Measurements from ENCODE around the gene MCCD1.
"Not testable (repeated sequence)": the region's sequence is repeated elsewhere in the genome, so short reads cannot be mapped to it uniquely, and the experiment has no call there.

DNA sequence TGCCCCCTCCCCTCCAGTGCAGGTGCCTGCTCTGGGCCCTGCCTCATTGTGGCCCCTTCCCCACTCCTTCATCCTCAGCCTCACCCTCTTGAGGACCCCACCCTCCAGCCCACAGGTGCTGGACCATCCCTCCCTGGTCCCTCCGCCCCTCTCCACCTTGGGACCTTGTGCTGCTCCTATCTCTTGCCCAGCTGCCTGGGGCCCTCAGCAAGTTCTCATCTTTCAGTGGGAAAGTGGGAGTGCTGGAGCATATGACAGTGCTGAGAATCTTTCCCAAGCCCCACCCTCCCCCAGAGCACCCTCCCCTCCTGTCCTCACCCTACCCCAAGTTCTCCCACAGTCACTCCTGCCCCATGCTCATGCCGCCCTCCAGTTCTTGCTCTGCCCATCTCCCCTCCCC, 29.1 kb upstream of the MCCD1 start:
- TF ChIP-seq, protein P1, sequence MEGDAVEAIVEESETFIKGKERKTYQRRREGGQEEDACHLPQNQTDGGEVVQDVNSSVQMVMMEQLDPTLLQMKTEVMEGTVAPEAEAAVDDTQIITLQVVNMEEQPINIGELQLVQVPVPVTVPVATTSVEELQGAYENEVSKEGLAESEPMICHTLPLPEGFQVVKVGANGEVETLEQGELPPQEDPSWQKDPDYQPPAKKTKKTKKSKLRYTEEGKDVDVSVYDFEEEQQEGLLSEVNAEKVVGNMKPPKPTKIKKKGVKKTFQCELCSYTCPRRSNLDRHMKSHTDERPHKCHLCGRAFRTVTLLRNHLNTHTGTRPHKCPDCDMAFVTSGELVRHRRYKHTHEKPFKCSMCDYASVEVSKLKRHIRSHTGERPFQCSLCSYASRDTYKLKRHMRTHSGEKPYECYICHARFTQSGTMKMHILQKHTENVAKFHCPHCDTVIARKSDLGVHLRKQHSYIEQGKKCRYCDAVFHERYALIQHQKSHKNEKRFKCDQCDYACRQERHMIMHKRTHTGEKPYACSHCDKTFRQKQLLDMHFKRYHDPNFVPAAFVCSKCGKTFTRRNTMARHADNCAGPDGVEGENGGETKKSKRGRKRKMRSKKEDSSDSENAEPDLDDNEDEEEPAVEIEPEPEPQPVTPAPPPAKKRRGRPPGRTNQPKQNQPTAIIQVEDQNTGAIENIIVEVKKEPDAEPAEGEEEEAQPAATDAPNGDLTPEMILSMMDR (IDR thresholded peaks at IDR 0.05; ENCODE audit: insufficient read depth, low read length, poor library complexity, severe bottlenecking) = not testable (repeated sequence)
- TF ChIP-seq EZH2phosphoT487 (conservative IDR thresholded peaks at IDR 0.05; ENCODE audit: low read length) = not testable (repeated sequence)

Measured in SU-DHL-6 (cell line).